Caco-2 (cell line): ENCODE measurements around the gene ASTN2. TPM values are rescaled to one million over a fixed set of nuclear protein-coding genes. Genes with fewer than 3 reads are reported as not detected.

Source experiments
- BruUV-seq: library from RNA; stranded (reverse); fragments of 400-500 nt; replicated peaks from 2 replicates; lab custom pipeline; 2021; lab: Mats Ljungman, UMichigan
- CTCF ChIA-PET: fragments of 300-600 bp; sonication (Branson Sonifier 250); formaldehyde crosslinking; loops from one replicate; lab custom pipeline; 2022; ENCODE audit warnings: antibody characterized with exemption; lab: Charles Lee
- POLR2A ChIA-PET: fragments of 300-600 bp; sonication (Branson Sonifier 250); formaldehyde crosslinking; loops from one replicate; lab custom pipeline; 2022; ENCODE audit warnings: antibody characterized with exemption; lab: Charles Lee
- DNase-seq, 2 experiments: peaks; one replicate each; pipeline versions ENCODE4 v3.0.0 to v3.0.0-alpha.2; 2020 to 2022
- H3K27me3 ChIP-seq: replicated peaks from 2 replicates; pipeline ENCODE4 v1.6.0; 2011; ENCODE audit warnings: low read length; ENCODE audit not compliant: control insufficient read depth, insufficient read depth
- H3K36me3 ChIP-seq: 2 replicates; pipeline ENCODE4 v1.5.1; 2011; ENCODE audit warnings: low read length; ENCODE audit not compliant: control insufficient read depth, insufficient read depth
- H3K4me1 ChIP-seq: fragments of 250-450 bp; sonication (Bioruptor Pico); 2 replicates; pipeline ENCODE4 v1.5.1; 2020; ENCODE audit warnings: mild to moderate bottlenecking
- H3K4me3 ChIP-seq: 2 replicates; pipeline ENCODE4 v1.5.1; 2011; ENCODE audit warnings: low read depth, mild to moderate bottlenecking, control low read depth, low read length
- H3K9me3 ChIP-seq: fragments of 250-450 bp; sonication (Bioruptor Pico); 2 replicates; pipeline ENCODE4 v1.5.1; 2020; ENCODE audit warnings: mild to moderate bottlenecking, moderate library complexity
- H3K27ac Mint-ChIP-seq: one replicate; pipeline ENCODE4 v1.8.0; 2022; ENCODE audit warnings: mixed read lengths; ENCODE audit not compliant: unreplicated experiment
- H3K27me3 Mint-ChIP-seq: one replicate; pipeline ENCODE4 v1.8.0; 2022; ENCODE audit warnings: mixed read lengths; ENCODE audit not compliant: insufficient read depth, unreplicated experiment
- H3K36me3 Mint-ChIP-seq: one replicate; pipeline ENCODE4 v1.8.0; 2022; ENCODE audit warnings: mild to moderate bottlenecking, mixed read lengths; ENCODE audit not compliant: insufficient read depth, unreplicated experiment
- H3K4me1 Mint-ChIP-seq: one replicate; pipeline ENCODE4 v1.8.0; 2022; ENCODE audit warnings: low read depth, mixed read lengths; ENCODE audit not compliant: unreplicated experiment
- H3K4me3 Mint-ChIP-seq: one replicate; pipeline ENCODE4 v1.8.0; 2022; ENCODE audit warnings: mild to moderate bottlenecking, moderate library complexity, mixed read lengths; ENCODE audit not compliant: unreplicated experiment
- H3K9me3 Mint-ChIP-seq: one replicate; pipeline ENCODE4 v1.8.0; 2022; ENCODE audit warnings: mixed read lengths; ENCODE audit not compliant: unreplicated experiment
- CTCF ChIP-seq, 2 experiments: fragments of 200-600 bp in 1 of 2; IDR thresholded peaks; 1 replicate in 1 of 2; 2 replicates in 1 of 2; pipeline versions ENCODE4 v1.5.1 to v1.8.0; 2011 to 2022; ENCODE audit warnings: antibody characterized with exemption in 1 of 2, control low read depth in 1 of 2, inconsistent platforms in 1 of 2, low read depth in 1 of 2, low read length in 1 of 2, mild to moderate bottlenecking in 1 of 2, moderate library complexity in 1 of 2; ENCODE audit not compliant: insufficient read depth in 1 of 2, severe bottlenecking in 1 of 2, unreplicated experiment in 1 of 2
- intact Hi-C: fragments of 100-400 bp; cut with micrococcal nuclease; formaldehyde crosslinking; loops from one replicate; pipeline ENCODE4 v1.10.0; 2022; ENCODE audit not compliant: unreplicated experiment
- total RNA-seq: library from RNA; stranded (reverse); gene quantifications from 2 replicates; pipeline ENCODE4 v1.2.3, GENCODE V29; 2022

Gene ASTN2
- total RNA-seq, 1 experiment from 2014 or later: 12.7 TPM

- H3K4me1 ChIP-seq: no peaks in the 10 kb centered on the region
- no peaks in the 10 kb centered on the region for H3K9me3 ChIP-seq
- no peak overlapping the region for H3K27ac Mint-ChIP-seq
- no peaks in the 10 kb centered on the region for H3K9me3 Mint-ChIP-seq
- no peak for TF ChIP-seq CTCF (IDR thresholded peaks at IDR 0.05; ENCODE audit: insufficient read depth in 1 of 2, low read depth in 1 of 2, low read length in 1 of 2, severe bottlenecking in 1 of 2, unreplicated experiment in 1 of 2)
- no peak overlapping the region for H3K4me3 Mint-ChIP-seq
- H3K36me3 Mint-ChIP-seq: no peaks in the 10 kb centered on the region
- H3K27me3 ChIP-seq: no peaks in the 10 kb centered on the region; the same call in 1 of the 2 replicates
- H3K4me1 Mint-ChIP-seq: no peaks in the 10 kb centered on the region
- DNase-seq: no peak
- POLR2A ChIA-PET: no interaction called here
- H3K36me3 ChIP-seq: no peaks in the 10 kb centered on the region
- intact Hi-C loops: no loop called here
- no peak overlapping the region for H3K4me3 ChIP-seq
- CTCF ChIA-PET: no interaction called here
- H3K27me3 Mint-ChIP-seq: peaks cover 5% of the 10 kb centered on the region
- no TSS peak for BruUV-seq
Measured at GRCh38 chr9:117242082-117242481, 172.8 kb downstream of the ASTN2 start.

- no peak for TF ChIP-seq CTCF (IDR thresholded peaks at IDR 0.05; ENCODE audit: insufficient read depth in 1 of 2, low read depth in 1 of 2, low read length in 1 of 2, severe bottlenecking in 1 of 2, unreplicated experiment in 1 of 2)
- no peaks in the 10 kb centered on the region for H3K36me3 Mint-ChIP-seq
- Histone ChIP-seq H3K4me3 (no peak overlapping the region), H3K9me3 (no peaks in the 10 kb centered on the region), H3K27me3 (no peaks in the 10 kb centered on the region; the same call in 1 of the 2 replicates), H3K4me1 (no peaks in the 10 kb centered on the region), H3K36me3 (no peaks in the 10 kb centered on the region)
- ChIA-PET POLR2A (no interaction called here), CTCF (no interaction called here)
- intact Hi-C loops: no loop called here
- no TSS peak for BruUV-seq
- no peak for DNase-seq
- no peaks in the 10 kb centered on the region for H3K9me3 Mint-ChIP-seq
- no peak overlapping the region for H3K27ac Mint-ChIP-seq
- H3K4me1 Mint-ChIP-seq: no peaks in the 10 kb centered on the region
- no peak overlapping the region for H3K4me3 Mint-ChIP-seq
- H3K27me3 Mint-ChIP-seq: no peaks in the 10 kb centered on the region
Measured at GRCh38 chr9:117239428-117239827, 175.4 kb downstream of the ASTN2 start.

GRCh38 chr9:117234103-117234502 is 180.8 kb downstream of the ASTN2 start:
- H3K36me3 Mint-ChIP-seq: no peaks in the 10 kb centered on the region
- H3K9me3 Mint-ChIP-seq: no peaks in the 10 kb centered on the region
- no peak overlapping the region for H3K27ac Mint-ChIP-seq
- no peaks in the 10 kb centered on the region for H3K4me1 ChIP-seq
- DNase-seq: no peak
- no peak overlapping the region for H3K4me3 Mint-ChIP-seq
- H3K27me3 Mint-ChIP-seq: peaks cover 8% of the 10 kb centered on the region
- no peaks in the 10 kb centered on the region for H3K9me3 ChIP-seq
- H3K36me3 ChIP-seq: no peaks in the 10 kb centered on the region
- TF ChIP-seq CTCF (IDR thresholded peaks at IDR 0.05; ENCODE audit: insufficient read depth in 1 of 2, low read depth in 1 of 2, low read length in 1 of 2, severe bottlenecking in 1 of 2, unreplicated experiment in 1 of 2): no peak
- no peak overlapping the region for H3K4me3 ChIP-seq
- POLR2A ChIA-PET: no interaction called here
- H3K4me1 Mint-ChIP-seq: no peaks in the 10 kb centered on the region
- intact Hi-C loops: no loop called here
- CTCF ChIA-PET: no interaction called here
- no TSS peak for BruUV-seq
- no peaks in the 10 kb centered on the region for H3K27me3 ChIP-seq
